H9 (cell line): ENCODE measurements around the gene ERAL1. TPM values are rescaled to one million over a fixed set of nuclear protein-coding genes. Genes with fewer than 3 reads are reported as not detected.

Experiments
- DNase-seq: peaks from one replicate; pipeline ENCODE4 v3.0.0-alpha.2; 2017
- H2AFZ ChIP-seq: one replicate; pipeline ENCODE4 v1.6.1; 2013; ENCODE audit warnings: mild to moderate bottlenecking, low read length, control low read depth, moderate library complexity
- H2AK5ac ChIP-seq: 2 replicates; pipeline ENCODE4 v1.6.1; 2013; ENCODE audit warnings: low read length, control low read depth, mixed read lengths; ENCODE audit not compliant: insufficient read length
- H2BK120ac ChIP-seq: one replicate; pipeline ENCODE4 v1.6.1; 2013; ENCODE audit warnings: low read depth, mild to moderate bottlenecking, low read length, control low read depth, inconsistent platforms; ENCODE audit not compliant: poor library complexity, severe bottlenecking
- H2BK12ac ChIP-seq: 2 replicates; pipeline ENCODE4 v1.6.1; 2013; ENCODE audit warnings: low read length, control low read depth, mixed read lengths, low read depth; ENCODE audit not compliant: insufficient read length
- H2BK15ac ChIP-seq: 2 replicates; pipeline ENCODE4 v1.6.1; 2013; ENCODE audit warnings: low read depth, low read length, control low read depth
- H2BK20ac ChIP-seq: one replicate; pipeline ENCODE4 v1.6.1; 2013; ENCODE audit warnings: low read depth, mild to moderate bottlenecking, low read length, control low read depth, inconsistent platforms; ENCODE audit not compliant: poor library complexity, severe bottlenecking
- H2BK5ac ChIP-seq: 2 replicates; pipeline ENCODE4 v1.6.1; 2013; ENCODE audit warnings: low read length, control low read depth, mixed read lengths; ENCODE audit not compliant: insufficient read length
- H3K14ac ChIP-seq: 2 replicates; pipeline ENCODE4 v1.6.1; 2013; ENCODE audit warnings: low read length, control low read depth; ENCODE audit not compliant: insufficient read depth
- H3K18ac ChIP-seq: 2 replicates; pipeline ENCODE4 v1.6.1; 2013; ENCODE audit warnings: low read depth, mild to moderate bottlenecking, mixed read lengths, low read length, control low read depth; ENCODE audit not compliant: insufficient read length
- H3K23ac ChIP-seq: 2 replicates; pipeline ENCODE4 v1.6.1; 2013; ENCODE audit warnings: low read length, control low read depth, mixed read lengths, low read depth; ENCODE audit not compliant: insufficient read length
- H3K23me2 ChIP-seq: 2 replicates; pipeline ENCODE4 v1.6.1; 2013; ENCODE audit warnings: low read depth, mild to moderate bottlenecking, mixed read lengths, low read length, control low read depth; ENCODE audit not compliant: insufficient read length, poor library complexity, severe bottlenecking
- H3K27ac ChIP-seq: 2 replicates; pipeline ENCODE4 v1.5.1; 2013; ENCODE audit warnings: low read length, control low read depth, mixed read lengths, low read depth; ENCODE audit not compliant: insufficient read length
- H3K27me3 ChIP-seq: 2 replicates; pipeline ENCODE4 v1.6.1; 2013; ENCODE audit warnings: low read length, control low read depth, inconsistent platforms; ENCODE audit not compliant: insufficient read depth
- H3K4ac ChIP-seq: 2 replicates; pipeline ENCODE4 v1.6.1; 2013; ENCODE audit warnings: low read depth, mild to moderate bottlenecking, control low read depth, inconsistent platforms, low read length, moderate library complexity
- H3K4me1 ChIP-seq: 2 replicates; pipeline ENCODE4 v1.6.1; 2013; ENCODE audit warnings: low read length, control low read depth, inconsistent platforms; ENCODE audit not compliant: insufficient read depth
- H3K4me2 ChIP-seq: 2 replicates; pipeline ENCODE4 v1.6.1; 2013; ENCODE audit warnings: low read length, control low read depth, mixed read lengths; ENCODE audit not compliant: insufficient read length, insufficient read depth
- H3K56ac ChIP-seq: 2 replicates; pipeline ENCODE4 v1.6.1; 2013; ENCODE audit warnings: low read depth, mild to moderate bottlenecking, mixed read lengths, low read length, control low read depth; ENCODE audit not compliant: insufficient read length
- H3K79me1 ChIP-seq: 2 replicates; pipeline ENCODE4 v1.6.1; 2013; ENCODE audit warnings: low read depth, mild to moderate bottlenecking, moderate library complexity, low read length, control low read depth, inconsistent platforms; ENCODE audit not compliant: insufficient read depth, poor library complexity, severe bottlenecking
- H3K79me2 ChIP-seq: 2 replicates; pipeline ENCODE4 v1.6.1; 2013; ENCODE audit warnings: low read length, control low read depth, inconsistent platforms; ENCODE audit not compliant: insufficient read depth
- H3K9ac ChIP-seq: 2 replicates; pipeline ENCODE4 v1.6.1; 2013; ENCODE audit warnings: low read length, control low read depth, mixed read lengths; ENCODE audit not compliant: insufficient read length; ENCODE audit errors: extremely low read depth
- H3K9me3 ChIP-seq: one replicate; pipeline ENCODE4 v1.6.1; 2013; ENCODE audit warnings: low read depth, low read length, inconsistent platforms; ENCODE audit not compliant: control insufficient read depth
- H3T11ph ChIP-seq: one replicate; pipeline ENCODE4 v1.6.1; 2013; ENCODE audit warnings: mild to moderate bottlenecking, low read length, control low read depth, inconsistent platforms
- H4K20me1 ChIP-seq: one replicate; pipeline ENCODE4 v1.6.1; 2013; ENCODE audit not compliant: control insufficient read depth, insufficient read length, insufficient read depth
- H4K5ac ChIP-seq: 2 replicates; pipeline ENCODE4 v1.6.1; 2013; ENCODE audit warnings: low read depth, mild to moderate bottlenecking, mixed read lengths, low read length, control low read depth; ENCODE audit not compliant: insufficient read length
- H4K8ac ChIP-seq: replicated peaks from 2 replicates; pipeline ENCODE4 v1.6.1; 2013; ENCODE audit warnings: low read length, control low read depth, mixed read lengths, low read depth; ENCODE audit not compliant: insufficient read length
- H4K91ac ChIP-seq: 2 replicates; pipeline ENCODE4 v1.6.1; 2013; ENCODE audit warnings: low read depth, mild to moderate bottlenecking, moderate library complexity, mixed read lengths, low read length, control low read depth; ENCODE audit not compliant: insufficient read length
- H3K27ac Mint-ChIP-seq, 3 experiments: 2 replicates in 2 of 3; 3 replicates in 1 of 3; pipeline ENCODE4 v1.8.0; 2020 to 2021; ENCODE audit warnings: mixed read lengths in 3 of 3, mild to moderate bottlenecking in 1 of 3, moderate library complexity in 1 of 3
- H3K27me3 Mint-ChIP-seq: 2 replicates; pipeline ENCODE4 v1.8.0; 2021; ENCODE audit warnings: low read depth, mild to moderate bottlenecking, moderate library complexity, mixed read lengths
- H3K36me3 Mint-ChIP-seq, 3 experiments: 2 replicates in 2 of 3; 3 replicates in 1 of 3; pipeline ENCODE4 v1.8.0; 2020 to 2021; ENCODE audit warnings: low read depth in 3 of 3, mixed read lengths in 3 of 3; ENCODE audit not compliant: insufficient read depth in 1 of 3
- H3K4me1 Mint-ChIP-seq, 2 experiments: 2 replicates each; pipeline ENCODE4 v1.8.0; 2020; ENCODE audit warnings: mixed read lengths in 2 of 2
- H3K4me3 Mint-ChIP-seq, 2 experiments: 2 replicates in 1 of 2; 3 replicates in 1 of 2; pipeline ENCODE4 v1.8.0; 2020 to 2021; ENCODE audit warnings: mild to moderate bottlenecking in 2 of 2, mixed read lengths in 2 of 2, moderate library complexity in 1 of 2
- H3K9me3 Mint-ChIP-seq, 2 experiments: 2 replicates in 1 of 2; 3 replicates in 1 of 2; pipeline ENCODE4 v1.8.0; 2020; ENCODE audit warnings: mild to moderate bottlenecking in 2 of 2, mixed read lengths in 2 of 2, moderate library complexity in 1 of 2
- WGBS: extraction: QIAGEN DNeasy Blood & Tissue Kit; methylation state at CpG from one replicate; pipeline ENCODE4 v1.1.7; 2013; ENCODE audit warnings: missing lambda C conversion rate, low lambda C conversion rate, mixed read lengths; ENCODE audit not compliant: insufficient read length; ENCODE audit errors: extremely low coverage; 5-methylcytosine and 5-hydroxymethylcytosine counted together
- total RNA-seq: library from RNA; stranded (reverse); gene quantifications from 2 replicates; pipeline ENCODE4 v1.2.1, GENCODE V29; 2021
- TF ChIP-seq, protein P1 (sequence below): fragments of 200-600 bp; sonication (generic); conservative IDR thresholded peaks from 3 replicates; pipeline ENCODE4 v1.8.0; 2021; ENCODE audit warnings: antibody characterized with exemption, mild to moderate bottlenecking

Gene ERAL1
- total RNA-seq, 1 experiment from 2014 or later = 67.8 TPM

GRCh38 chr17:28853295-28853694, 1.5 kb upstream of the ERAL1 start:
- H3K9me3 Mint-ChIP-seq = no peaks in the 10 kb centered on the region
- Histone ChIP-seq H3K9ac (no peak overlapping the region), H3K4me2 (no peak overlapping the region), H4K8ac (no peak overlapping the region), H3K27me3 (no peaks in the 10 kb centered on the region), H3K4me1 (no peaks in the 10 kb centered on the region; the same call in 1 of the 2 replicates), H3K18ac (no peak overlapping the region), H2BK12ac (no peak overlapping the region), H3K23ac (no peak overlapping the region), H2BK120ac (no peak overlapping the region), H4K91ac (no peak overlapping the region), H3K23me2 (peaks cover 3% of the 10 kb centered on the region), H4K5ac (no peak overlapping the region), H2AFZ (no peak overlapping the region), H3K9me3 (no peaks in the 10 kb centered on the region), H3K56ac (no peak overlapping the region), H3K79me2 (no peaks in the 10 kb centered on the region), H3K4ac (no peak overlapping the region), H2AK5ac (no peak overlapping the region), H3K79me1 (no peaks in the 10 kb centered on the region), H4K20me1 (no peaks in the 10 kb centered on the region), H3K27ac (no peak overlapping the region), H2BK5ac (no peak overlapping the region), H3K14ac (no peak overlapping the region), H2BK15ac (no peak overlapping the region), H2BK20ac (no peak overlapping the region), H3T11ph (no peak overlapping the region)
- peaks cover 6 to 10% of the 10 kb centered on the region in 2 experiments for H3K4me1 Mint-ChIP-seq
- no peaks in the 10 kb centered on the region for H3K27me3 Mint-ChIP-seq
- peak overlapping the region in 1 of 2 experiments; percentile 50; a peak in 1 of 5 replicates for H3K4me3 Mint-ChIP-seq
- 0 out of 7 replicates have a peak overlapping the region, but pooled peaks of 1 of the 3 experiments have one; percentile 28 for H3K27ac Mint-ChIP-seq
- peaks cover 12 to 19% (median 19%) of the 10 kb centered on the region in 3 experiments for H3K36me3 Mint-ChIP-seq
- no peak for DNase-seq
- WGBS = no CpG with 5 or more reads among the region's 2 CpGs
- TF ChIP-seq, protein P1, sequence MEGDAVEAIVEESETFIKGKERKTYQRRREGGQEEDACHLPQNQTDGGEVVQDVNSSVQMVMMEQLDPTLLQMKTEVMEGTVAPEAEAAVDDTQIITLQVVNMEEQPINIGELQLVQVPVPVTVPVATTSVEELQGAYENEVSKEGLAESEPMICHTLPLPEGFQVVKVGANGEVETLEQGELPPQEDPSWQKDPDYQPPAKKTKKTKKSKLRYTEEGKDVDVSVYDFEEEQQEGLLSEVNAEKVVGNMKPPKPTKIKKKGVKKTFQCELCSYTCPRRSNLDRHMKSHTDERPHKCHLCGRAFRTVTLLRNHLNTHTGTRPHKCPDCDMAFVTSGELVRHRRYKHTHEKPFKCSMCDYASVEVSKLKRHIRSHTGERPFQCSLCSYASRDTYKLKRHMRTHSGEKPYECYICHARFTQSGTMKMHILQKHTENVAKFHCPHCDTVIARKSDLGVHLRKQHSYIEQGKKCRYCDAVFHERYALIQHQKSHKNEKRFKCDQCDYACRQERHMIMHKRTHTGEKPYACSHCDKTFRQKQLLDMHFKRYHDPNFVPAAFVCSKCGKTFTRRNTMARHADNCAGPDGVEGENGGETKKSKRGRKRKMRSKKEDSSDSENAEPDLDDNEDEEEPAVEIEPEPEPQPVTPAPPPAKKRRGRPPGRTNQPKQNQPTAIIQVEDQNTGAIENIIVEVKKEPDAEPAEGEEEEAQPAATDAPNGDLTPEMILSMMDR = no peak
